Calu3 (cell line): ENCODE data around the gene EHMT2. TPM values are rescaled to one million over a fixed set of nuclear protein-coding genes. Genes with fewer than 3 reads are reported as not detected.
"Not testable (repeated sequence)": the region's sequence is repeated elsewhere in the genome, so short reads cannot be mapped to it uniquely, and the experiment has no call there.

Source experiments
- BruUV-seq: library from RNA; stranded (reverse); fragments of 400-500 nt; replicated peaks from 2 replicates; lab custom pipeline; 2021; lab: Mats Ljungman, UMichigan
- CTCF ChIA-PET: fragments of 300-600 bp; sonication (Branson Sonifier 250); formaldehyde crosslinking; loops from one replicate; lab custom pipeline; 2022; ENCODE audit warnings: antibody characterized with exemption; lab: Charles Lee
- DNase-seq: peaks from one replicate; pipeline ENCODE4 v3.0.0; 2022
- H3K27ac Mint-ChIP-seq: one replicate; pipeline ENCODE4 v1.8.0; 2022; ENCODE audit warnings: mixed read lengths; ENCODE audit not compliant: unreplicated experiment
- H3K27me3 Mint-ChIP-seq: one replicate; pipeline ENCODE4 v1.8.0; 2022; ENCODE audit warnings: mixed read lengths; ENCODE audit not compliant: unreplicated experiment
- H3K36me3 Mint-ChIP-seq: one replicate; pipeline ENCODE4 v1.8.0; 2022; ENCODE audit warnings: mild to moderate bottlenecking, moderate library complexity, mixed read lengths; ENCODE audit not compliant: insufficient read depth, unreplicated experiment
- H3K4me1 Mint-ChIP-seq: one replicate; pipeline ENCODE4 v1.8.0; 2022; ENCODE audit warnings: mild to moderate bottlenecking, low read depth, mixed read lengths; ENCODE audit not compliant: unreplicated experiment
- H3K4me3 Mint-ChIP-seq: one replicate; pipeline ENCODE4 v1.8.0; 2022; ENCODE audit warnings: mild to moderate bottlenecking, low read depth, moderate library complexity, mixed read lengths; ENCODE audit not compliant: unreplicated experiment
- H3K9me3 Mint-ChIP-seq: one replicate; pipeline ENCODE4 v1.8.0; 2022; ENCODE audit warnings: low read depth, mixed read lengths; ENCODE audit not compliant: unreplicated experiment
- intact Hi-C: fragments of 100-400 bp; cut with micrococcal nuclease; formaldehyde crosslinking; loops from one replicate; pipeline ENCODE4 v1.10.0; 2022; ENCODE audit not compliant: unreplicated experiment
- total RNA-seq: library from RNA; stranded (reverse); gene quantifications from 2 replicates; pipeline ENCODE4 v1.2.3, GENCODE V29; 2022
- TF ChIP-seq, protein P1 (sequence below): fragments of 200-600 bp; IDR thresholded peaks from one replicate; pipeline ENCODE4 v1.8.0; 2022; ENCODE audit warnings: antibody characterized with exemption; ENCODE audit not compliant: unreplicated experiment

Gene EHMT2
- total RNA-seq, 1 experiment from 2014 or later: 138 TPM

DNA sequence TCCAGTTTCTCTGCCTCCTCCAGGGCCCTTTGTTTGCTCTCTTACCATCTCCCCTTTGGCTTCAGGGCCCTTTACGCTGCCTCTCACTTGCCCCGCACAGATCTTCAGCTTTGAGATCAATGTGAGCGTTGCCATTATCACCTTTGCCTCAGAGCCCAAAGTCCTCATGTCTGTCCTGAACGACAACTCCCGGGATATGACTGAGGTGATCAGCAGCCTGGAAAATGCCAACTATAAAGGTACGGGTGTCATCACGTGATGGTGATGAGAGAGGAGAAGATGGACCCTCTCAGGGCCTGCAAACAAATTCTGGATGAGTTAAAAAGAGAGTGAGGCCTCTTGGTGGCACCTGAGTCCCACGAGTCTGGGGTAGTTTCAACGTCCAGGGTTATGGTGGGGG lies 38.3 kb upstream of the EHMT2 start:
- TF ChIP-seq, protein P1, sequence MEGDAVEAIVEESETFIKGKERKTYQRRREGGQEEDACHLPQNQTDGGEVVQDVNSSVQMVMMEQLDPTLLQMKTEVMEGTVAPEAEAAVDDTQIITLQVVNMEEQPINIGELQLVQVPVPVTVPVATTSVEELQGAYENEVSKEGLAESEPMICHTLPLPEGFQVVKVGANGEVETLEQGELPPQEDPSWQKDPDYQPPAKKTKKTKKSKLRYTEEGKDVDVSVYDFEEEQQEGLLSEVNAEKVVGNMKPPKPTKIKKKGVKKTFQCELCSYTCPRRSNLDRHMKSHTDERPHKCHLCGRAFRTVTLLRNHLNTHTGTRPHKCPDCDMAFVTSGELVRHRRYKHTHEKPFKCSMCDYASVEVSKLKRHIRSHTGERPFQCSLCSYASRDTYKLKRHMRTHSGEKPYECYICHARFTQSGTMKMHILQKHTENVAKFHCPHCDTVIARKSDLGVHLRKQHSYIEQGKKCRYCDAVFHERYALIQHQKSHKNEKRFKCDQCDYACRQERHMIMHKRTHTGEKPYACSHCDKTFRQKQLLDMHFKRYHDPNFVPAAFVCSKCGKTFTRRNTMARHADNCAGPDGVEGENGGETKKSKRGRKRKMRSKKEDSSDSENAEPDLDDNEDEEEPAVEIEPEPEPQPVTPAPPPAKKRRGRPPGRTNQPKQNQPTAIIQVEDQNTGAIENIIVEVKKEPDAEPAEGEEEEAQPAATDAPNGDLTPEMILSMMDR: no peak
- Mint-ChIP-seq H3K4me1 (peaks cover 15% of the 10 kb centered on the region), H3K4me3 (no peak overlapping the region), H3K36me3 (peaks cover 9% of the 10 kb centered on the region), H3K9me3 (no peaks in the 10 kb centered on the region), H3K27me3 (peaks cover 16% of the 10 kb centered on the region), H3K27ac (no peak overlapping the region)
- intact Hi-C loops: no loop called here
- CTCF ChIA-PET: interaction anchor here (0.6 kb wide), 1 partner anchor 1908 kb away, joined by 3 read pairs; no protein-coding TSS in a partner anchor
- no peak for DNase-seq
- no TSS peak for BruUV-seq

- BruUV-seq: no TSS peak
- Mint-ChIP-seq H3K4me1 (peaks cover 7% of the 10 kb centered on the region), H3K27ac (no peak overlapping the region), H3K36me3 (peaks cover 1% of the 10 kb centered on the region), H3K9me3 (no peaks in the 10 kb centered on the region), H3K4me3 (no peak overlapping the region), H3K27me3 (peaks cover 16% of the 10 kb centered on the region)
- intact Hi-C loops: no loop called here
- CTCF ChIA-PET: interaction anchor here (0.6 kb wide), 1 partner anchor 90 kb away, joined by 4 read pairs; no protein-coding TSS in a partner anchor
- DNase-seq: no peak
- TF ChIP-seq, protein P1: no peak
These were observed 37.5 kb upstream of the EHMT2 start for GRCh38 chr6:31935021-31935420.

- DNase-seq: no peak
- Mint-ChIP-seq H3K4me3 (no peak overlapping the region), H3K9me3 (no peaks in the 10 kb centered on the region), H3K27me3 (peaks cover 16% of the 10 kb centered on the region), H3K4me1 (no peaks in the 10 kb centered on the region), H3K27ac (no peak overlapping the region), H3K36me3 (no peaks in the 10 kb centered on the region)
- no TSS peak for BruUV-seq
- TF ChIP-seq, protein P1: no peak
- CTCF ChIA-PET: interaction anchor here (1.3 kb wide), 1 partner anchor 19 kb away, joined by 3 read pairs; no protein-coding TSS in a partner anchor
- intact Hi-C loops: no loop called here
These were observed 36.0 kb upstream of the EHMT2 start for GRCh38 chr6:31933537-31933936.

DNA sequence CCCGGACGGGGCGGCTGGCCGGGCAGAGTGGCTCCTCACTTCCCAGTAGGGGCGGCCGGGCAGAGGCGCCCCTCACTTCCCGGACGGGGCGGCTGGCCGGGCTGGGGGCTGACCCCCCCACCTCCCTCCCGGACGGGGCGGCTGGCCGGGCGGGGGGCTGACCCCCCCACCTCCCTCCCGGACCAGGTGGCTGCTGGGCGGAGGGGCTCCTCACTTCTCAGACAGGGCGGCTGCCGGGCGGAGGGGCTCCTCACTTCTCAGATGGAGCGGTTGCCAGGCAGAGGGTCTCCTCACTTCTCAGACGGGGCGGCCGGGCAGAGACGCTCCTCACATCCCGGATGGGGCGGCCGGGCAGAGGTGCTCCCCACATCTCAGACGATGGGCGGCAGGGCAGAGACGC lies 34.6 kb upstream of the EHMT2 start:
- H3K36me3 Mint-ChIP-seq, CTCF ChIA-PET, BruUV-seq, H3K4me1 Mint-ChIP-seq, H3K27ac Mint-ChIP-seq, DNase-seq, intact Hi-C loops, H3K4me3 Mint-ChIP-seq, H3K9me3 Mint-ChIP-seq: not testable (repeated sequence)
- peaks cover 16% of the 10 kb centered on the region for H3K27me3 Mint-ChIP-seq

DNA sequence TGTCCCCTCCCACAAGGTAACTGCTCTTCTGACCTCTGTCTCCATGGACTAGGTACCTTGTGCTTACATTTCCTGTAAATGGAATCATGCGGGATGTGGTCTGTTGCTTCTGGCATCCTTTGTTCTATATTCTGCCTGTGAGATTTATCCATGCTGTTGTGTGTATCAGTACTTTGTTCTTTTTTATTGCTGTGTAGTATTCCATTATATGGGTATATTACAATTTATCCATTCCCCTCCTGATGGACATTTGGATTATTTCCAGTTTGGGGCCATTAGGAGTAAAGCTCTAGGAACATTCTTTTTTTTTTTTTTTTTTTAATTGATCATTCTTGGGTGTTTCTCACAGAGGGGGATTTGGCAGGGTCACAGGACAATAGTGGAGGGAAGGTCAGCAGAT lies 33.5 kb upstream of the EHMT2 start:
- no TSS peak for BruUV-seq
- H3K36me3 Mint-ChIP-seq: no peaks in the 10 kb centered on the region
- DNase-seq: no peak

More for the DNA sequence above, 33.5 kb upstream of the EHMT2 start:
- intact Hi-C loops: no loop called here
- TF ChIP-seq, protein P1: no peak
- peaks cover 8% of the 10 kb centered on the region for H3K4me1 Mint-ChIP-seq
- H3K27ac Mint-ChIP-seq: peak overlapping the region; percentile 27
- no peaks in the 10 kb centered on the region for H3K9me3 Mint-ChIP-seq
- peaks cover 16% of the 10 kb centered on the region for H3K27me3 Mint-ChIP-seq
- CTCF ChIA-PET: interaction anchor here (0.6 to 1.4 kb wide), 3 partner anchors 15 to 197 kb away, joined by 3 to 5 read pairs (median 3); partner anchors contain the start of gene CFB
- H3K4me3 Mint-ChIP-seq: no peak overlapping the region
